ENCODE measurements around the gene TSEN34. TPM values are rescaled to one million over a fixed set of nuclear protein-coding genes. Genes with fewer than 3 reads are reported as not detected.

Gene TSEN34
- total and polyA plus RNA-seq, 2 experiments from 2014 or later, result 36.6 to 53.4 TPM

- peaks cover 52% of the 10 kb centered on the region for H3K36me3 Mint-ChIP-seq (ENCODE audit: low read depth)
These were observed 5.4 kb downstream of the TSEN34 start for GRCh38 chr19:54196536-54196935.

GRCh38 chr19:54197121-54197520, 6.0 kb downstream of the TSEN34 start:
- Histone ChIP-seq H3K9me2 (ENCODE audit: insufficient read depth) (no peaks in the 10 kb centered on the region), H3K27me3 (ENCODE audit: insufficient read depth) (no peaks in the 10 kb centered on the region), H4K20me1 (replicated peaks; ENCODE audit: insufficient read depth) (peaks cover 19% of the 10 kb centered on the region), H3K36me3 (ENCODE audit: insufficient read depth) (peaks cover 32% of the 10 kb centered on the region), H3F3A (replicated peaks; ENCODE audit: low read depth) (peaks cover 24% of the 10 kb centered on the region), H3K79me2 (replicated peaks; ENCODE audit: insufficient read depth) (peaks cover 36% of the 10 kb centered on the region), H3K27ac (ENCODE audit: low read depth) (no peak overlapping the region), H3K4me1 (ENCODE audit: insufficient read depth) (peaks cover 11% of the 10 kb centered on the region), H3K4me2 (no peak overlapping the region), H3K4me3 (no peak overlapping the region), H2AFZ (no peak overlapping the region)
- Mint-ChIP-seq H3K27ac (no peak overlapping the region), H3K4me3 (no peak overlapping the region), H3K36me3 (ENCODE audit: low read depth) (peaks cover 52% of the 10 kb centered on the region), H3K27me3 (ENCODE audit: insufficient read depth, low read depth, poor library complexity) (peaks cover 19% of the 10 kb centered on the region), H3K9me3 (peaks cover 4% of the 10 kb centered on the region), H3K4me1 (peaks cover 16% of the 10 kb centered on the region)
- ATAC-seq, result no peak
- no peak for DNase-seq (ENCODE audit: low spot score)
- TF ChIP-seq ETS1 (IDR thresholded peaks at IDR 0.05) (no peak), ZNF462 (CRISPR knock-in tag; IDR thresholded peaks at IDR 0.05) (no peak)

More at GRCh38 chr19:54196536-54196935, 5.4 kb downstream of the TSEN34 start:
- Histone ChIP-seq H3K4me3 (no peak overlapping the region), H3K36me3 (ENCODE audit: insufficient read depth) (peaks cover 27% of the 10 kb centered on the region), H2AFZ (no peak overlapping the region), H3K79me2 (replicated peaks; ENCODE audit: insufficient read depth) (peaks cover 33% of the 10 kb centered on the region), H3K27me3 (ENCODE audit: insufficient read depth) (no peaks in the 10 kb centered on the region), H3K4me2 (no peak overlapping the region), H3F3A (replicated peaks; ENCODE audit: low read depth) (peaks cover 23% of the 10 kb centered on the region), H4K20me1 (replicated peaks; ENCODE audit: insufficient read depth) (peaks cover 13% of the 10 kb centered on the region), H3K4me1 (ENCODE audit: insufficient read depth) (peaks cover 7% of the 10 kb centered on the region; the same call in 1 of the 2 replicates), H3K9me2 (ENCODE audit: insufficient read depth) (no peaks in the 10 kb centered on the region), H3K27ac (ENCODE audit: low read depth) (no peak overlapping the region)
- no peak for DNase-seq (ENCODE audit: low spot score)
- Mint-ChIP-seq H3K27me3 (ENCODE audit: insufficient read depth, low read depth, poor library complexity) (peaks cover 15% of the 10 kb centered on the region), H3K4me3 (no peak overlapping the region), H3K9me3 (peaks cover 4% of the 10 kb centered on the region), H3K4me1 (peaks cover 16% of the 10 kb centered on the region), H3K27ac (no peak overlapping the region)
- ATAC-seq, result no peak
- no peak for TF ChIP-seq CTCF (conservative IDR thresholded peaks at IDR 0.05; ENCODE audit: low read depth in 2 of 2)
- no peak for TF ChIP-seq ETS1 (IDR thresholded peaks at IDR 0.05)
- TF ChIP-seq EZH2phosphoT487 (IDR thresholded peaks at IDR 0.05; ENCODE audit: unreplicated experiment), result no peak
- no peak for TF ChIP-seq ZNF331 (CRISPR knock-in tag; IDR thresholded peaks at IDR 0.05; ENCODE audit: low read depth)
- TF ChIP-seq JUNB (IDR thresholded peaks at IDR 0.05; ENCODE audit: unreplicated experiment), result no peak
- no peak for TF ChIP-seq ZNF114 (CRISPR knock-in tag; IDR thresholded peaks at IDR 0.05)

All from GM23338 (cell line).